ENCODE results near the gene RPS10. TPM values are rescaled to one million over a fixed set of nuclear protein-coding genes. Genes with fewer than 3 reads are reported as not detected.

RPS10 gene
- total RNA-seq, 2 experiments from 2014 or later, result 1,714 to 2,938 TPM

- peak; percentile 81 for DNase-seq (ENCODE audit: low spot score)
- TF ChIP-seq EZH2phosphoT487 (IDR thresholded peaks at IDR 0.05; ENCODE audit: borderline replicate concordance, low read depth, low read length), result no peak
- TF ChIP-seq, protein P1, sequence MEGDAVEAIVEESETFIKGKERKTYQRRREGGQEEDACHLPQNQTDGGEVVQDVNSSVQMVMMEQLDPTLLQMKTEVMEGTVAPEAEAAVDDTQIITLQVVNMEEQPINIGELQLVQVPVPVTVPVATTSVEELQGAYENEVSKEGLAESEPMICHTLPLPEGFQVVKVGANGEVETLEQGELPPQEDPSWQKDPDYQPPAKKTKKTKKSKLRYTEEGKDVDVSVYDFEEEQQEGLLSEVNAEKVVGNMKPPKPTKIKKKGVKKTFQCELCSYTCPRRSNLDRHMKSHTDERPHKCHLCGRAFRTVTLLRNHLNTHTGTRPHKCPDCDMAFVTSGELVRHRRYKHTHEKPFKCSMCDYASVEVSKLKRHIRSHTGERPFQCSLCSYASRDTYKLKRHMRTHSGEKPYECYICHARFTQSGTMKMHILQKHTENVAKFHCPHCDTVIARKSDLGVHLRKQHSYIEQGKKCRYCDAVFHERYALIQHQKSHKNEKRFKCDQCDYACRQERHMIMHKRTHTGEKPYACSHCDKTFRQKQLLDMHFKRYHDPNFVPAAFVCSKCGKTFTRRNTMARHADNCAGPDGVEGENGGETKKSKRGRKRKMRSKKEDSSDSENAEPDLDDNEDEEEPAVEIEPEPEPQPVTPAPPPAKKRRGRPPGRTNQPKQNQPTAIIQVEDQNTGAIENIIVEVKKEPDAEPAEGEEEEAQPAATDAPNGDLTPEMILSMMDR (conservative IDR thresholded peaks at IDR 0.05; ENCODE audit: low read length), result peak; percentile 96
- no peaks in the 10 kb centered on the region for H3K36me3 ChIP-seq (ENCODE audit: insufficient read depth, low read length)
- no peaks in the 10 kb centered on the region for H4K20me1 ChIP-seq (ENCODE audit: insufficient read depth, low read length)
- H2AFZ ChIP-seq (ENCODE audit: low read length), result no peak overlapping the region
- no peaks in the 10 kb centered on the region for H3K9me2 ChIP-seq (ENCODE audit: insufficient read depth, low read length)
- H3K9me3 ChIP-seq (ENCODE audit: low read length), result no peaks in the 10 kb centered on the region
- no TSS peak for BruUV-seq (replicated peaks)
- no peak overlapping the region for H3K4me3 ChIP-seq (ENCODE audit: low read depth, low read length, poor library complexity, severe bottlenecking)
- H3K79me2 ChIP-seq (ENCODE audit: insufficient read depth, low read depth, low read length), result no peaks in the 10 kb centered on the region
- H3K27ac ChIP-seq (ENCODE audit: low read depth, low read length, poor library complexity, severe bottlenecking), result no peak overlapping the region
- intact Hi-C loops (cut with micrococcal nuclease; ENCODE audit: unreplicated experiment), result loop anchor here (1.0 to 2.0 kb wide), 5 partner anchors 67 to 680 kb away; partner anchors contain the start of gene SMIM29
- H3K4me1 ChIP-seq (ENCODE audit: insufficient read depth, low read length, poor library complexity, severe bottlenecking), result peaks cover 30% of the 10 kb centered on the region
- no peak overlapping the region for H3K4me2 ChIP-seq (ENCODE audit: low read length)
- ChIA-PET POLR2A (interaction anchor here (0.5 to 1.6 kb wide), 5 partner anchors 12 to 911 kb away, joined by 3 to 6 read pairs (median 3); no protein-coding TSS in a partner anchor), CTCF (ENCODE audit: unreplicated experiment) (interaction anchor here (0.6 to 2.5 kb wide), 5 partner anchors 74 to 527 kb away, joined by 3 to 8 read pairs (median 3); no protein-coding TSS in a partner anchor)
Observed at GRCh38 chr6:34459899-34460593, 34.2 kb upstream of the RPS10 start.

DNA sequence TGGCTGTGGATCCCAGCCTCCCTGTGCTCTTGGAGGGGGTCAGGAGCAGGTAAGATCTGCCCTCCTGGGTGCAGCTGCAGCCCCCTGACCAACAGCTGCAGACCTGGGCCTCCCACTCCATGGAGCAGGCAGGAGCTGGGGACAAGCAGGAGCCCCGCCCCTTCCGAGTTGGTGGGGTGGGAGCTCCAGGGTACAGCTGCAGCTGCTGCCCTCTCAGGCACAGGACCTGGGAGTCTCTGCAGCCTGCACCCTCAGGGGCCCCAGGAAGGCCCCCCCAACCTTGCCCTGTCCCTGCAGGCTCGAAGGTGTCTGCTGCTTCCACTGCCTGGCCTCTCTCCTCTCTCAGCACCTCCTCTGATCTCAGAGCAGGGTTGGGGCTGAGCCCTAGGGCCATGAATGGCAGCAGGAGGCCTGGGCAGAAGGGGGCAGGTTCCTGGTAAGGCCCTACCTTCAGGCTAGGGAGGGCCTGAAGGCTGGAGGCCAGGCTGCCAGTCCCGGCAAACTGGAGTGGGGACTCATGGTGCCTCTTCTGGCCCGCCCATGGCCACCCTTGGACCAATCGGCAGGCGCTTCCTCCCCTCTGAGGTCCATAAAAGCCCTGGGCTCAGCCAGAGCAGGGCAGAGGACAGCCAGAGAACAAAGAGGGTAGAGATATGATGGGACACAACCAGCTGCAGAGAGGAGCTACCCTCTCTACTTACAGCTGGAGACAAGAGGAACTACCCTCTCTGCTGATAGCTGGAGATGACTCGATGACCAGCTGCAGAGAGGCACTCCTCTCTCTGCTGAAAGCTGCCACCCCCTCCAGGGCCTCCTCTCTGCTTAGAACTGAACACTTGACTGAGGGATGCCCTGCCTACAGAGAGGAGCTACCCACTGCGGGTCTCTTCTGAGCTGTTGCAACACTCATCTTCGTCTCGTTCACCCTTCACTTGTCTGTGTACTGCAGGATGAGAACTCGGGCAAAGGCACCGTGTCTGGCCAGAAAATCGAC is 32.2 kb upstream of the RPS10 start:
- POLR2A ChIA-PET, result interaction anchor here (1.0 kb wide), 1 partner anchor 10 kb away, joined by 3 read pairs; no protein-coding TSS in a partner anchor
- Histone ChIP-seq H2AFZ (ENCODE audit: low read length) (no peak overlapping the region), H3K9me2 (ENCODE audit: insufficient read depth, low read length) (no peaks in the 10 kb centered on the region), H4K20me1 (ENCODE audit: insufficient read depth, low read length) (no peaks in the 10 kb centered on the region), H3K4me2 (ENCODE audit: low read length) (no peak overlapping the region), H3K27ac (ENCODE audit: low read depth, low read length, poor library complexity, severe bottlenecking) (no peak overlapping the region), H3K36me3 (ENCODE audit: insufficient read depth, low read length) (no peaks in the 10 kb centered on the region), H3K9me3 (ENCODE audit: low read length) (no peaks in the 10 kb centered on the region), H3K4me3 (ENCODE audit: low read depth, low read length, poor library complexity, severe bottlenecking) (no peak overlapping the region), H3K79me2 (ENCODE audit: insufficient read depth, low read depth, low read length) (no peaks in the 10 kb centered on the region), H3K4me1 (ENCODE audit: insufficient read depth, low read length, poor library complexity, severe bottlenecking) (peaks cover 24% of the 10 kb centered on the region)
- no peak for TF ChIP-seq EZH2phosphoT487 (IDR thresholded peaks at IDR 0.05; ENCODE audit: borderline replicate concordance, low read depth, low read length)
- TF ChIP-seq, protein P1 (conservative IDR thresholded peaks at IDR 0.05; ENCODE audit: low read length), result no peak
- no peak for DNase-seq (ENCODE audit: low spot score)
- intact Hi-C loops (cut with micrococcal nuclease; ENCODE audit: unreplicated experiment), result no loop called here
- BruUV-seq (replicated peaks), result no TSS peak
- CTCF ChIA-PET (ENCODE audit: unreplicated experiment), result interaction anchor here (2.5 kb wide), 1 partner anchor 151 kb away, joined by 8 read pairs; no protein-coding TSS in a partner anchor

All from OCI-LY7 (cell line).